ENCODE measurements around the gene LOC128125822.
"Not testable (repeated sequence)": the region's sequence is repeated elsewhere in the genome, so short reads cannot be mapped to it uniquely, and the experiment has no call there.

The LOC128125822 gene

GRCh38 chr6:63572044-63572746 is at the start of gene LOC128125822, which contains the start of gene PTP4A1:
TSS of gene LOC128125822 (plus strand) at chr6:63572480.
TSS of gene PTP4A1 (plus strand) at chr6:63572480. CDS start at chr6:63576881, 4,401 bp downstream.
- Histone ChIP-seq H3K36me3 (ENCODE audit: insufficient read depth, low read depth, low read length) (peaks cover 21% of the 10 kb centered on the region), H3K4me1 (ENCODE audit: insufficient read depth, low read length) (peaks cover 18% of the 10 kb centered on the region; the same call in 1 of the 2 replicates), H3K9ac (ENCODE audit: low read depth, low read length) (peak within 1 kb of the TSS; percentile 98), H3K9me3 (ENCODE audit: insufficient read depth, low read depth, low read length) (0 out of 2 replicates have a peak, but pooled peaks cover 3% of the 10 kb centered on the region), H3K4me3 (ENCODE audit: low read length) (peak within 1 kb of the TSS; percentile 99), H3K27ac (ENCODE audit: low read length) (peak within 1 kb of the TSS; percentile 97), H3K27me3 (ENCODE audit: insufficient read depth, low read length) (peaks cover 18% of the 10 kb centered on the region)

- H3K4me3 ChIP-seq (ENCODE audit: low read length); H3K9ac ChIP-seq (ENCODE audit: low read depth, low read length); H3K36me3 ChIP-seq (ENCODE audit: insufficient read depth, low read depth, low read length); H3K27ac ChIP-seq (ENCODE audit: low read length); H3K27me3 ChIP-seq (ENCODE audit: insufficient read depth, low read length); H3K4me1 ChIP-seq (ENCODE audit: insufficient read depth, low read length); H3K9me3 ChIP-seq (ENCODE audit: insufficient read depth, low read depth, low read length): not testable (repeated sequence)
These were observed 49.4 kb upstream of the LOC128125822 start for GRCh38 chr6:63522911-63523287.

- H3K36me3 ChIP-seq (ENCODE audit: insufficient read depth, low read depth, low read length): no peaks in the 10 kb centered on the region
- H3K4me1 ChIP-seq (ENCODE audit: insufficient read depth, low read length): no peaks in the 10 kb centered on the region
These were observed 48.6 kb upstream of the LOC128125822 start for GRCh38 chr6:63523630-63524029.

GRCh38 chr6:63525186-63525878 is 46.9 kb upstream of the LOC128125822 start:
- Histone ChIP-seq H3K4me1 (ENCODE audit: insufficient read depth, low read length) (no peaks in the 10 kb centered on the region), H3K27ac (ENCODE audit: low read length) (no peak overlapping the region), H3K9ac (ENCODE audit: low read depth, low read length) (no peak overlapping the region), H3K36me3 (ENCODE audit: insufficient read depth, low read depth, low read length) (no peaks in the 10 kb centered on the region), H3K9me3 (ENCODE audit: insufficient read depth, low read depth, low read length) (no peaks in the 10 kb centered on the region), H3K4me3 (ENCODE audit: low read length) (no peak overlapping the region), H3K27me3 (ENCODE audit: insufficient read depth, low read length) (peaks cover 19% of the 10 kb centered on the region; the same call in 1 of the 2 replicates)

More at GRCh38 chr6:63523630-63524029, 48.6 kb upstream of the LOC128125822 start:
- Histone ChIP-seq H3K9ac (ENCODE audit: low read depth, low read length) (no peak overlapping the region), H3K9me3 (ENCODE audit: insufficient read depth, low read depth, low read length) (no peaks in the 10 kb centered on the region), H3K27ac (ENCODE audit: low read length) (no peak overlapping the region), H3K4me3 (ENCODE audit: low read length) (no peak overlapping the region), H3K27me3 (ENCODE audit: insufficient read depth, low read length) (peaks cover 9% of the 10 kb centered on the region; the same call in 1 of the 2 replicates)

- Histone ChIP-seq H3K27ac (ENCODE audit: low read length) (no peak overlapping the region), H3K27me3 (ENCODE audit: insufficient read depth, low read length) (peaks cover 28% of the 10 kb centered on the region; the same call in 1 of the 2 replicates), H3K9ac (ENCODE audit: low read depth, low read length) (no peak overlapping the region), H3K4me1 (ENCODE audit: insufficient read depth, low read length) (no peaks in the 10 kb centered on the region), H3K36me3 (ENCODE audit: insufficient read depth, low read depth, low read length) (no peaks in the 10 kb centered on the region), H3K9me3 (ENCODE audit: insufficient read depth, low read depth, low read length) (no peaks in the 10 kb centered on the region), H3K4me3 (ENCODE audit: low read length) (no peak overlapping the region)
These were observed 45.3 kb upstream of the LOC128125822 start for GRCh38 chr6:63526931-63527330.

GRCh38 chr6:63527658-63528514 is 44.4 kb upstream of the LOC128125822 start:
- H3K4me1 ChIP-seq (ENCODE audit: insufficient read depth, low read length): no peaks in the 10 kb centered on the region
- H3K36me3 ChIP-seq (ENCODE audit: insufficient read depth, low read depth, low read length): no peaks in the 10 kb centered on the region
- H3K9me3 ChIP-seq (ENCODE audit: insufficient read depth, low read depth, low read length): no peaks in the 10 kb centered on the region
- no peak overlapping the region for H3K9ac ChIP-seq (ENCODE audit: low read depth, low read length)
- H3K27ac ChIP-seq (ENCODE audit: low read length): no peak overlapping the region
- H3K4me3 ChIP-seq (ENCODE audit: low read length): no peak overlapping the region
- H3K27me3 ChIP-seq (ENCODE audit: insufficient read depth, low read length): peaks cover 36% of the 10 kb centered on the region; the same call in 1 of the 2 replicates

- Histone ChIP-seq H3K36me3 (ENCODE audit: insufficient read depth, low read depth, low read length) (no peaks in the 10 kb centered on the region), H3K9ac (ENCODE audit: low read depth, low read length) (no peak overlapping the region), H3K4me1 (ENCODE audit: insufficient read depth, low read length) (no peaks in the 10 kb centered on the region), H3K27ac (ENCODE audit: low read length) (no peak overlapping the region), H3K27me3 (ENCODE audit: insufficient read depth, low read length) (peaks cover 52% of the 10 kb centered on the region; the same call in 1 of the 2 replicates), H3K4me3 (ENCODE audit: low read length) (no peak overlapping the region), H3K9me3 (ENCODE audit: insufficient read depth, low read depth, low read length) (no peaks in the 10 kb centered on the region)
These were observed 42.8 kb upstream of the LOC128125822 start for GRCh38 chr6:63529498-63529897.

GRCh38 chr6:63530182-63530581 is 42.1 kb upstream of the LOC128125822 start:
- no peak overlapping the region for H3K4me3 ChIP-seq (ENCODE audit: low read length)
- H3K9ac ChIP-seq (ENCODE audit: low read depth, low read length): no peak overlapping the region
- peaks cover 58% of the 10 kb centered on the region; the same call in 1 of the 2 replicates for H3K27me3 ChIP-seq (ENCODE audit: insufficient read depth, low read length)
- H3K9me3 ChIP-seq (ENCODE audit: insufficient read depth, low read depth, low read length): no peaks in the 10 kb centered on the region
- H3K27ac ChIP-seq (ENCODE audit: low read length): no peak overlapping the region
- no peaks in the 10 kb centered on the region for H3K36me3 ChIP-seq (ENCODE audit: insufficient read depth, low read depth, low read length)
- no peaks in the 10 kb centered on the region for H3K4me1 ChIP-seq (ENCODE audit: insufficient read depth, low read length)

- H3K27ac ChIP-seq (ENCODE audit: low read length): no peak overlapping the region
- H3K36me3 ChIP-seq (ENCODE audit: insufficient read depth, low read depth, low read length): no peaks in the 10 kb centered on the region
- H3K9ac ChIP-seq (ENCODE audit: low read depth, low read length): no peak overlapping the region
- H3K9me3 ChIP-seq (ENCODE audit: insufficient read depth, low read depth, low read length): no peaks in the 10 kb centered on the region
- H3K4me1 ChIP-seq (ENCODE audit: insufficient read depth, low read length): no peaks in the 10 kb centered on the region
- no peak overlapping the region for H3K4me3 ChIP-seq (ENCODE audit: low read length)
- peaks cover 66% of the 10 kb centered on the region; the same call in 1 of the 2 replicates for H3K27me3 ChIP-seq (ENCODE audit: insufficient read depth, low read length)
These were observed 41.3 kb upstream of the LOC128125822 start for GRCh38 chr6:63530991-63531390.

- H3K9me3 ChIP-seq (ENCODE audit: insufficient read depth, low read depth, low read length): no peaks in the 10 kb centered on the region
- no peaks in the 10 kb centered on the region for H3K4me1 ChIP-seq (ENCODE audit: insufficient read depth, low read length)
- no peak overlapping the region for H3K27ac ChIP-seq (ENCODE audit: low read length)
- no peak overlapping the region for H3K9ac ChIP-seq (ENCODE audit: low read depth, low read length)
- H3K4me3 ChIP-seq (ENCODE audit: low read length): no peak overlapping the region
- H3K36me3 ChIP-seq (ENCODE audit: insufficient read depth, low read depth, low read length): no peaks in the 10 kb centered on the region
- peaks cover 76% of the 10 kb centered on the region for H3K27me3 ChIP-seq (ENCODE audit: insufficient read depth, low read length)
These were observed 39.3 kb upstream of the LOC128125822 start for GRCh38 chr6:63533026-63533425.

GRCh38 chr6:63533952-63534351 is 38.3 kb upstream of the LOC128125822 start:
- no peaks in the 10 kb centered on the region for H3K9me3 ChIP-seq (ENCODE audit: insufficient read depth, low read depth, low read length)
- peaks cover 82% of the 10 kb centered on the region for H3K27me3 ChIP-seq (ENCODE audit: insufficient read depth, low read length)
- H3K36me3 ChIP-seq (ENCODE audit: insufficient read depth, low read depth, low read length): no peaks in the 10 kb centered on the region
- H3K9ac ChIP-seq (ENCODE audit: low read depth, low read length): no peak overlapping the region
- no peak overlapping the region for H3K4me3 ChIP-seq (ENCODE audit: low read length)
- no peaks in the 10 kb centered on the region for H3K4me1 ChIP-seq (ENCODE audit: insufficient read depth, low read length)
- no peak overlapping the region for H3K27ac ChIP-seq (ENCODE audit: low read length)

All from iPS-20b (cell line).